Glomerular endothelial cell (primary cell): Measurements from ENCODE around the gene KASH5. TPM values are rescaled to one million over a fixed set of nuclear protein-coding genes. Genes with fewer than 3 reads are reported as not detected.
A peak's percentile ranks its signal among the peaks of the same experiment; 100 is the strongest.
"Not testable (repeated sequence)": the region's sequence is repeated elsewhere in the genome, so short reads cannot be mapped to it uniquely, and the experiment has no call there.

ENCODE experiments used
- DNase-seq: peaks from one replicate; pipeline ENCODE4 v3.0.0-alpha.2; 2011; ENCODE audit warnings: low read depth, low spot score; ENCODE audit errors: extremely low read depth
- total RNA-seq: library from RNA; depleted of rRNA; stranded (reverse); fragments of >200 nt; gene quantifications from 2 replicates; pipeline ENCODE4 v1.2.3, GENCODE V29; 2015

Gene KASH5
- total RNA-seq, 1 donor from 2014 or later = not detected

DNA sequence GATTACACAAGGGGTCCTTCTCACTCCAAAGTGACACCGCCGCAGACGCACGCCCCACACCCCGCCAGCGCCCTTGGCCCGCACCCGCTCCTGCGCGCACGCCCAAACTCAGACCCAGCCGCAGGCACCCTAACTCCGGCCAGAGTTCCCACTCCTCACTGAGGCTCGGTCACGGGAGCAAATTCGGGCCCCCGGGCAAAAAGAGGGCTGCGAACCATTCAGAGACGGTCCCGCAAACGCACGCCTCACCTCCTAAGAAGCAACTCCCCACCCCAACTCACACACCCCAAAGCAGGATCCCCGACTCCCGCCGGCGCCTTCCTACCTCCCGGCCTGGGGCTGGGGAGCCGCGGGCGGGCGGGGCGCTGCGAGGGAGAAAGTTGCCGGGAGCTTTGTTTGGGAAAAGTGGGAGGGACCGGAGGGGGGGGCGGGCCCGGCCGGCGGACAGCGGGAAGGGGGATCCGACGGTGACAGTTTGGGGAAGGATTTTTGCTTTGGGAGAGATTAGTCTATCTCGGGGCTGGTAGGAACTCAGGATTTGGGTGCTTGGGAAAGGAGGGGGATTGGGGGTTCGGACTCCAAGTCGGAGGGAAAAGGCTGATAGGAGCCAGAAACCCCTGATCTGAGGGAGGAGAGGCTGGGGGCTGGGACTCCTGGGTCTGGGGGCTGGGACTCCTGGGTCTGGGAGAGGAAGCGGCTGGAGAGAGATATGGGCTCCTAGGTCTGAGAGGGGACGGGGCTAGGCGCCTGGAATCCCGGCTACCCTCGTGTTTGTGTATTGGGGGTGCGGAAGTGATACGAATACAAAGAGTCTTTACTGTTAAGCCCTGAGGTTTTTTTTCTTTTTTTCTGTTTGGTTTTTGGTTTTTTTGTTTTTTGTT lies 25.8 kb upstream of the KASH5 start, which contains the start of gene TEAD2:
Gene TEAD2, minus strand, starts transcription at position 369 of the 881 bp plus-strand sequence. CDS start 2,341 bp downstream, outside the sequence.
- DNase-seq = no peak

DNA sequence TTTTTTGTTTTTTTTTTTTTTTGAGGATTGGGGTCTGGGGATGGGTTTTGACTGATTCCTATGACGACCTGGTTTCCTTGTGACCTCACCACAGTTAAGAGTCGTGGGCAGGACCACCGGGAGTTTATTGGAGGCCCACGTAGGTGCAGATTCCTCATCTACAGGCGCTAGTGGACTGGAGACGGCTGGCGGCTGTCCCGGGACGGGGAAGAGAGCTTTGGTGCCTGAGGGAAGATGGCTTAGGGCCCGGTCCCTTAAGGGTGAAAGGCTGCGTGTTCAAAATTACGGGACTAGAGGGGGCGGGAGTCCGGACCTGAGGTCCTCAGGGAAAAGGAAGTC lies 25.2 kb upstream of the KASH5 start:
- DNase-seq = no peak

DNA sequence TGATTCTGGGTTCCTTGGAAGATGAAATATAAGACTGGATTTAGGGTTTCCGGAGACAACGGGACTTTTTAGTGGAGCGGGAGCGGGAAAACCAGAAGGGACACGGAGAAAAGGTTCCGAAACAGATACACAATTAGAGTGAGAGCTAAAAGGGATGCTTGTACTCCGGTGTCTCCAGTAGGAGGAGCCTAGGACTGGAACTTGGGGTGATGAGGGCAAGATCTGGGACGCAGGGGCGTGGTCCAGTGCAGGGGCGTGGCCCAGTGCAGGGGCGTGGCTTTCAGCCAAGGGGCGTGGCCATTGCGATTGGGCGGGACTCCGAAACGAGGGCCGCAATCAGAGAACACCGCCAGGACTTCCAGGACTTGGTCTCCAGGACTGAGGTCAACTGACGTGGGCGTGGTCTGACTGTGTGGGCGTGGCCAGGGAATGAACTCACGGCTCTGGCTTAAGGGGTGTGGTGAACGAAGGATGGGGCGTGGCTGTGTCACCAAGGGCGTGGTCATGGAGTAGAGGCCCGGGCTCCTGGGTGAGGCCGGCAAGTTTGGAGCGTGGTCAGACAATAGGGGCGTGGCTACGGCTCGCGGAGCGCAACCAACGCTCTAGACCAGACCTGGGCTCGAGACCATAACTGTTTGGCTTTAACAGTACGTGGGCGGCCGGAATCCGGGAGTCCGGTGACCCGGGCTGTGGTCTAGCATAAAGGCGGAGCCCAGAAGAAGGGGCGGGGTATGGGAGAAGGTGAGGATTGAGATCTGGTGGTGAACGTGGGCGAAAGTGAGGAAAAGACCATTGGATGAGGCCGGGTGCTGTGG lies 24.6 kb upstream of the KASH5 start, which contains the start of gene DKKL1:
Gene DKKL1, plus strand, starts transcription at position 610 of the 815 bp plus-strand sequence. Its CDS starts 122 bp downstream, at position 732.
- DNase-seq = peak; percentile 98

DNA sequence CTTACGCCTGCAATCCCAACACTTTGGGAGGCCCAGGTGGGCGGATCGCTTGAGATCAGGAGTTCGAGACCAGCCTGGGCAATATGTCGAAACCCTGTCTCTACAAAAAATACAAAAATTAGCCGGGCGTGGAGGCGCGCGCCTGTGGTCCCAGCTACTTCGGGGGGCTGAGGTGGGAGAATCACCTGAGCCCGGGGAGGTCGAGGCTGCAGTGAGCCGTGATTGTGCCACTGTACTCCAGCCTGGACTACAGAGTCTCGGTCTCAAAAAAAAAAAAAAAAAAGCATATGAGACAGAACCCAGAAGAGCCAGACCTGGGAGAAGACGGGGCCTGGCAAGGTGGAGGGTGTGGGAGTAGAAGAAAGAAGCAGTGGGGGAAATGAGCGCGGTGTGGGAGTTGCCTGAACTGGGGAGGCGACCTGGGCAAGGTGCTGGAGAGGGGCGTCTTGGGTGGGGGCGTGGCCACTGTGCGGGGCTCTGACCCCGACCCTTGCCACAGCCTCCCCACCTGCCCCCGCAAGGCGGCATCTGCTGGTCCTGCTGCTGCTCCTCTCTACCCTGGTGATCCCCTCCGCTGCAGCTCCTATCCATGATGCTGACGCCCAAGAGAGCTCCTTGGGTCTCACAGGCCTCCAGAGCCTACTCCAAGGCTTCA lies 23.8 kb upstream of the KASH5 start:
- no peak for DNase-seq

DNA sequence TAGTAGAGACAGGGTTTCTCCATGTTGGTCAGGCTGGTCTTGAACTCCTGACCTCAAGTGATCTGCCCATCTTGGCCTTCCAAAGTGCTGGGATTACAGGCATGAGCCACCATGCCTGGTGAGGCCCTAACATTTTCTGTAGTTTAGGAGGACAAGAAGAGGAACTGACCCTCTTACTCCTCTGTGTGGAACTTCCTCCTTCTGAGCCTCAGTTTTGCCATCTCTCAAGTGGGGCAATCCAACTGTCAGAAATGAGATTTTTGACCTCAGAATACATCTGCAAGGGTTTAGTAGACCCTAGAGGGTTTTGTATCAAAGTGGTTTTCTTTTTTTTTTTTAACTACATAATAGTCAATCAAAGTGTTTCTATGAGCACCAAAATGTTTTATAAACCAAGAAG lies 21.9 kb upstream of the KASH5 start:
- DNase-seq = no peak

GRCh38 chr19:49368711-49369358 lies 19.2 kb upstream of the KASH5 start:
- no peak for DNase-seq

DNA sequence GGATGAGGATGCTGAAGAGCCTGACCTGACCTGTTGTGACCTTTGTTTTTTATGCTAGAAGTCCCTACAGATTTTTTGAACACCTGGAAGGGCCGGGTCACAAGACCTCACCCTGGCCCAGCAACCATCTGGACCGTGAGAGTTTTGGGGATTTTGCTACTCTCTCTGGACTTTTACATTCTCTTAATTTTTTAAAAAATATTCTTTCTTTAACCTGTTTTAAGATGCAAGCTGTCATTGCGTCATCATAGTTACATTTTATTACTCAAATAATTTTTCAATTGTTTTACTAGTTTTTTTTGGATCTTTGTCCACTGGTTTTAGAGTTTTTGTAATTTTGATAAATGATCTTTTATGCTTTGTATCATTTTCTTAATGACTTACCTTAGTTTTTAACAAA lies 16.9 kb upstream of the KASH5 start:
- DNase-seq = no peak

- not testable (repeated sequence) for DNase-seq
Measured at GRCh38 chr19:49373174-49373573, 14.9 kb upstream of the KASH5 start.

DNA sequence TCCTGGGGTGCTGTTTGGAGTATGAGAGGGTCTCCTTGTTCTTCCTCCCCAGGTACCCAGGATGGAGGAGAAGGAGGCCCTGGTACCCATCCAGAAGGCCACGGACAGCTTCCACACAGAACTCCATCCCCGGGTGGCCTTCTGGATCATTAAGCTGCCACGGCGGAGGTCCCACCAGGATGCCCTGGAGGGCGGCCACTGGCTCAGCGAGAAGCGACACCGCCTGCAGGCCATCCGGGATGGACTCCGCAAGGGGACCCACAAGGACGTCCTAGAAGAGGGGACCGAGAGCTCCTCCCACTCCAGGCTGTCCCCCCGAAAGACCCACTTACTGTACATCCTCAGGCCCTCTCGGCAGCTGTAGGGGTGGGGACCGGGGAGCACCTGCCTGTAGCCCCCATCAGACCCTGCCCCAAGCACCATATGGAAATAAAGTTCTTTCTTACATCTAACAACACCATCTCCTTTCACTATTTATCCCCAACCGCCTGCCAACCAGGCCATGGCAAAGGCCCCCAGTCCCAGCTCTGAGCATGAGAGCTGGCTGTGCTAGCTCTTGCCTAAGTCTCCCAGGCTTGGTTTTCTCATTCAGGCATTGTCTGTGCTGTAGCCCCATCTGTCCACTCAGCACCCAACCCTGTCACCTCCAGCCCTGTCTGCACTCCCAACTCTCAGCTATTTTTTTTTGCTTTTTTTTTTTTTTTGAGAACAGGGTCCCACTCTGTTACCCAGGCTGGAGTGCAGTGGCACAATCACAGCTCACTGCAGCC lies 13.2 kb upstream of the KASH5 start:
- DNase-seq = no peak

GRCh38 chr19:49378512-49378911 lies 9.5 kb upstream of the KASH5 start:
- DNase-seq = no peak

- no peak for DNase-seq
Measured at GRCh38 chr19:49380391-49380790, 7.7 kb upstream of the KASH5 start.

- no peak for DNase-seq
Measured at GRCh38 chr19:49382639-49383038, 5.4 kb upstream of the KASH5 start.

GRCh38 chr19:49383599-49383998 lies 4.5 kb upstream of the KASH5 start:
- DNase-seq = no peak

GRCh38 chr19:49389406-49389805 lies 1.4 kb downstream of the KASH5 start:
- no peak for DNase-seq

DNA sequence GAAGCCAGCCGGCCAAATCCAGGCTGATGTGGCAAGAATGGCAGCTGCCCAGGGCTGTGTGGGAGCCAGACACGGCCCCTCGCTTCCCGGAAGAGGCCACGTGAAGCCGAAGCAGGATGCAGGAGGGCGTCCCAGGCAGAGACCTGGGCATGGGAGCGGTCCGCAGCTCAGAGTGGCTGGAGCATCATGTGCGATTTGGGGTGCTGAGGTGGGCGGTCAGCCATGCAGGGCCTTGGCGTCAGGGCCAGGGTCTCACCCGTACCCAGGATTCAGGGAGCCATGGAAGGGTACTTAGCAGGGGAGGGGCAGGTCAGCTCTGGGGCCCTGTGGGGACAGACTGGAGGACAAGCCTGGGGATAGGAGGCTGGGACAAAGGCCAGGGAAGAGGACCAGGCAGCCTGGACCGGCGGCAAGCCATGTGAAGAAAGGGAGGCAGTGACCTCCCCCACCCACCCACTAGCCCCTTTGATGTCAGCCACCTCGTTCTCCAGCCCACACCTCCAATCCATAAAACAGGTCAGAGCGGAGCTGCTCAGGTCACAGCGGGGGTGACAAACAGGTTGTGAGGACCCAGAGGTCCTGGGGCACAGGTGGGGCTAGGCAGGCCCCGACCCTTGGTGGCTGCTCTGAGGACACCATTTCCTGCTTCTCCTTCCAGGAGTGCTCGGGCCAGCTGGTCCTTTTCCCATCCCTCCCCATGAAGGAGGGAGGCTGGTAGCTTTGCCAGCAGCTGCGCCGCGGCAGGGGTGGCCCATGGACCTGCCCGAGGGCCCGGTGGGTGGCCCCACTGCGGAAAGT lies 2.3 kb downstream of the KASH5 start:
- no peak for DNase-seq

DNA sequence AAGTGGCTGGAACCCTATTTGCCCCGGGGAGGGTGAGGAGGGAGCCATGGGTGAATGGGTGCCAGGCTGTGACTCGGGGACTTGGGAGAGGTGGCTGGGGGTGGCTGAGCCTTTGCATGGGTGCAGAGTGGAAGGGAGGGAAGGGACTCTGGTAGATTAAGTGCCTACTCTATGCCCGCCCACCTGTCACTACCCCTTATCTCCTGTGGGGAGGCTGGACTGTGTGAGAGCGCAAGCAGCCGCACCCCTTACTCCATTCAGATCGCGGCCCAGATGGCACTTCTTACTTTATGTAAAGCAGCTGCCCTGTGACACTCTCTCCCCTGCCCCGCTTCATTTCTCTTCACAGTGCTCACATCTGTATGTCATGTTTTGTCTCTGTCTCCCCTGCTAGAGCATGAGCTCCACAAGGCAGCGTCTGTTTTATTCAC lies 2.9 kb downstream of the KASH5 start:
- DNase-seq = no peak

DNA sequence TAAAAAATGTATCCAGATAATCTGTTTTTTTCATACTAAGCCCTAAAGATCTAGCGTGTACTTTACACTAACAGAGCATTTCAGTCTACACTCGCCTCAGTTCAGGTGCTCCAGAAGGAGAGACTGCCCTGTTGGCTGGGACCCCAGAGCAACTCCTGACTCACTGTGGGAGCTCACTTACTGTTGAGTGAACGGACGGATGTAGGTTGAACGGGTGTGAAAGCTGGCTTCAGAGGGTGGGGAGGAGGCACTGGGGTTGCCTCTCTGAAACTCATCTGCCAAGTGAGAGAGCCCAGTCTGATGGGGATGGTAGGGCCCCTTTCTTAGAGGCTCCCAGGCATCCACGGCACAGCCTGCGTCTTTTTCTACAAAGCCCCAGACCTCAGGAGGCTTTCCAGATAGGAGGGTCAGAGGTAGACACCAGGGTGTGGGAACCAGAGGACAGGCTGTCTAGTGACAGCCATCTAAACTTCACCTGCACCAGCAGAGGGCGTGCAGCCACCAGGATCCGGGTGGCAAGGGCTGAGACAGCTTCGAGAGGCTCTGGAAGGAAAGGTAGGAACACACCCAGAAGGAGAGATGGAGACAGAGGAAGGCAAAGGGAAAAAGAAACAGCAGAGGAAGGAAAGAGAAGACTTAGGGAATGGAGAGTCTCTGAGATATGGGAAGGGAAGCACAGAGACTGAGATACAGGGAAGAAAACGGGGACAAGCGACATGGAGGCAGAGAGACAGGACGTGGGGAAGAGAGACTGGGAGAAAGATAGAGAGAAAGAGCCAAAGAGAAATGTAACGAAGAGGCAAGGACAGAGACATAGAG lies 3.7 kb downstream of the KASH5 start:
- DNase-seq = peak; percentile 25

- DNase-seq = no peak
Measured at GRCh38 chr19:49393881-49394280, 5.8 kb downstream of the KASH5 start.
